NB4 (cell line): Measurements from ENCODE around the gene ADAMTS4.
"Not testable (repeated sequence)": the region's sequence is repeated elsewhere in the genome, so short reads cannot be mapped to it uniquely, and the experiment has no call there.

Source experiments
- CTCF ChIP-seq: IDR thresholded peaks from one replicate; pipeline ENCODE4 v1.5.1; 2012; ENCODE audit warnings: low read depth, low read length
- POLR2A ChIP-seq: IDR thresholded peaks from 2 replicates; pipeline ENCODE4 v1.6.1; 2011; ENCODE audit warnings: mild to moderate bottlenecking; ENCODE audit not compliant: insufficient read length; ENCODE audit errors: extremely low read depth
- TF ChIP-seq, protein P1 (sequence below): IDR thresholded peaks from 2 replicates; pipeline ENCODE4 v1.6.1; 2011; ENCODE audit warnings: low read depth, low read length

GRCh38 chr1:161224695-161225087 is 25.8 kb upstream of the ADAMTS4 start:
- not testable (repeated sequence) for TF ChIP-seq CTCF, POLR2A
- TF ChIP-seq, protein P1, sequence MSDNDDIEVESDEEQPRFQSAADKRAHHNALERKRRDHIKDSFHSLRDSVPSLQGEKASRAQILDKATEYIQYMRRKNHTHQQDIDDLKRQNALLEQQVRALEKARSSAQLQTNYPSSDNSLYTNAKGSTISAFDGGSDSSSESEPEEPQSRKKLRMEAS: not testable (repeated sequence)
